Right lobe of liver (tissue), 6 donors: ENCODE results near the gene RAB28. TPM values are rescaled to one million over a fixed set of nuclear protein-coding genes. Genes with fewer than 3 reads are reported as not detected.
"Not testable (repeated sequence)": the region's sequence is repeated elsewhere in the genome, so short reads cannot be mapped to it uniquely, and the experiment has no call there.

ENCODE experiments used
- ATAC-seq, 4 donors: fragments of 200-7000 bp; cut with Tn5 transposase; one replicate each; pipeline ENCODE4 v1.9.1; 2020; ENCODE audit warnings: mild to moderate bottlenecking in 4 of 4, moderate library complexity in 4 of 4
- DNase-seq, 3 donors: peaks; one replicate each; pipeline ENCODE4 v3.0.0-alpha.2; 2020
- H3K27ac ChIP-seq, 3 donors: fragments of 200-600 bp; one replicate each; pipeline ENCODE4 v1.8.0; 2022
- H3K27me3 ChIP-seq, 2 donors: fragments of 200-600 bp; one replicate each; pipeline ENCODE4 v1.8.0; 2022
- H3K36me3 ChIP-seq, 4 donors: fragments of 200-600 bp; sonication (generic) in 1 of 4; one replicate each; pipeline versions ENCODE4 v1.5.1 to v1.8.0; 2017 to 2022; ENCODE audit warnings: control low read depth in 1 of 4
- H3K4me1 ChIP-seq, 4 donors: fragments of 200-600 bp; sonication (generic) in 1 of 4; one replicate each; pipeline versions ENCODE4 v1.5.1 to v1.8.0; 2017 to 2022; ENCODE audit warnings: control low read depth in 1 of 4
- H3K4me3 ChIP-seq, 3 donors: fragments of 200-600 bp; one replicate each; pipeline ENCODE4 v1.8.0; 2022
- H3K9me3 ChIP-seq, 4 donors: fragments of 200-600 bp; sonication (generic) in 1 of 4; one replicate each; pipeline versions ENCODE4 v1.5.1 to v1.8.0; 2017 to 2022; ENCODE audit warnings: control low read depth in 1 of 4
- CTCF ChIP-seq, 4 donors: fragments of 200-600 bp in 3 of 4; fragments of 450-650 bp in 1 of 4; IDR thresholded peaks; one replicate each; pipeline versions ENCODE4 v1.5.1 to v1.8.0; 2016 to 2022; ENCODE audit warnings: antibody characterized with exemption in 4 of 4, mild to moderate bottlenecking in 2 of 4
- POLR2A ChIP-seq: fragments of 450-650 bp; IDR thresholded peaks from one replicate; pipeline ENCODE4 v1.6.1; 2017; ENCODE audit warnings: antibody characterized with exemption, mild to moderate bottlenecking
- WGBS: methylation state at CpG from one replicate; pipeline ENCODE4 v1.1.6; 2018; ENCODE audit warnings: low coverage, low lambda C conversion rate; ENCODE audit not compliant: insufficient coverage; ENCODE audit errors: missing lambda C conversion rate; 5-methylcytosine and 5-hydroxymethylcytosine counted together
- intact Hi-C, 2 donors: fragments of 100-400 bp; cut with DNase I; formaldehyde crosslinking; loops; one replicate each; pipeline versions ENCODE4 v1.11.2 to v1.14.1; 2022
- total RNA-seq, 6 experiments: library from RNA; depleted of rRNA in 2 of 6; stranded (reverse); fragments of >200 nt in 2 of 6; fragmentation: NEBNext Ultra II Directional in 3 of 6; extraction: Animal tissue kit (Norgen Biotek cat#: 25700) in 3 of 6; gene quantifications; one replicate each; pipeline versions ENCODE4 v1.1.0 to v1.2.4, GENCODE V29; 2016 to 2023
- donor health status: DM: no; HTN: yes; CAD: no.
- donor health status: DM: no; HTN: no; CAD: no.
- donor health status: DM: no; HTN: no; CAD: no.
- donor health status: DM: no; HTN: yes; CAD: no.
- donor health status: DM: no; HTN: yes; CAD: no.

Gene RAB28
- total RNA-seq, 6 experiments from 2014 or later = 3.8 to 5.8 (median 5.1) TPM

GRCh38 chr4:13409324-13409723 is 74.8 kb downstream of the RAB28 start:
- H3K36me3 ChIP-seq = no peaks in the 10 kb centered on the region
- intact Hi-C loops = no loop called here
- no peaks in the 10 kb centered on the region for H3K9me3 ChIP-seq
- no peak overlapping the region for H3K27ac ChIP-seq
- H3K27me3 ChIP-seq = no peaks in the 10 kb centered on the region
- no peak for TF ChIP-seq CTCF (IDR thresholded peaks at IDR 0.05)
- no peak for TF ChIP-seq POLR2A
- DNase-seq (no peak), ATAC-seq (no peak)
- 100% methylated on average over 2 of the region's 2 CpGs for WGBS
- no peak overlapping the region for H3K4me3 ChIP-seq
- H3K4me1 ChIP-seq = no peaks in the 10 kb centered on the region

- intact Hi-C loops, H3K4me3 ChIP-seq, H3K27me3 ChIP-seq, ATAC-seq, H3K4me1 ChIP-seq, H3K27ac ChIP-seq, H3K9me3 ChIP-seq, H3K36me3 ChIP-seq, DNase-seq: not testable (repeated sequence)
- 100% methylated on average over 3 of the region's 3 CpGs for WGBS
These were observed 78.0 kb downstream of the RAB28 start for GRCh38 chr4:13406156-13406555.

GRCh38 chr4:13403833-13404232 is 80.3 kb downstream of the RAB28 start:
- H3K27ac ChIP-seq = no peak overlapping the region
- no peaks in the 10 kb centered on the region for H3K36me3 ChIP-seq
- no peaks in the 10 kb centered on the region for H3K4me1 ChIP-seq
- DNase-seq (no peak), ATAC-seq (no peak)
- WGBS = 96% methylated on average over 2 of the region's 2 CpGs
- TF ChIP-seq CTCF (IDR thresholded peaks at IDR 0.05) (no peak), POLR2A (no peak)
- H3K9me3 ChIP-seq = no peaks in the 10 kb centered on the region
- H3K4me3 ChIP-seq = no peak overlapping the region
- intact Hi-C loops = no loop called here
- H3K27me3 ChIP-seq = no peaks in the 10 kb centered on the region

DNA sequence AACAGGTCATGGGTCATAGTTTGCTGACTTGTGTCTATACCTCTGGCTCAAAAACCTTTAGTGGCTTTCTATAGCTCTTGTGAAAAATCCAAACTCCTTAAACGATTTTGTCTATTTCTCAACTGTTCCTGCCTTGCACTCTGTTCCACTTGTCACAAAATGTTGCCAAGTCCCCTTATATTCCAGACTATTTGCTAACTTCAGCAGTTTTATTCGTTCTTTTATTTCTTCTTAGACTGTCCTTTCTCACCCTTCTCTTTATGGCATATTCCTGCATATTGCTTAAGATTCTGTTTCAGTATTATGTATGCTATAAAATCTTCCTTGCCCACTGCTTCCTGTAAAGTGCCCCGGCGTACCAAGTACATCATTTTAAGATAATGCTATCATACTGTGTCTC is 80.8 kb downstream of the RAB28 start:
- DNase-seq = no peak
- intact Hi-C loops = no loop called here
- Histone ChIP-seq H3K9me3 (no peaks in the 10 kb centered on the region), H3K4me3 (no peak overlapping the region), H3K27ac (no peak overlapping the region), H3K4me1 (no peaks in the 10 kb centered on the region), H3K36me3 (no peaks in the 10 kb centered on the region), H3K27me3 (no peaks in the 10 kb centered on the region)
- ATAC-seq = no peak
- no peak for TF ChIP-seq POLR2A
- TF ChIP-seq CTCF (IDR thresholded peaks at IDR 0.05) = no peak
- 64% methylated on average over 4 of the region's 4 CpGs for WGBS

DNA sequence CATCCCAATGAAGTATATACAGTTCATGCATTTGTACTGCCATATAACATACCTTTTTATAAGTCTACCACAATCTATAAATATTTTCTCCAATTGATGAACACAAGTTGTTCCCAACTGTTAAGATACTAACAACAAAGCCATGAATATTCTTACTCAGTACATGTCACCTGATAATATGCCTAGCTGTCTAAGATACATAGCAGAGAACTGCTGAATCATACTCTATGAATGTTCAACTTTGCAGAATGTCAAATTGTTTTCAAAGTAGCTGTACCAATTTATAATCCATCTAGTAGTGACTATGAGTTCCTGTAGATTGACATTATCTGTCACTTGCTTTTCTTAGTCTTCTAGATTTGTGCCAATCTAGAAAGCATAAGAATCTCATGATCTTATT is 84.9 kb downstream of the RAB28 start:
- no peak for ATAC-seq
- no peak for TF ChIP-seq POLR2A
- no peak for TF ChIP-seq CTCF (IDR thresholded peaks at IDR 0.05)

More for the DNA sequence above, 84.9 kb downstream of the RAB28 start:
- no peak for DNase-seq
- H3K27me3 ChIP-seq = no peaks in the 10 kb centered on the region
- intact Hi-C loops = no loop called here
- H3K9me3 ChIP-seq = no peaks in the 10 kb centered on the region
- H3K4me1 ChIP-seq = no peaks in the 10 kb centered on the region
- H3K4me3 ChIP-seq = no peak overlapping the region
- no peaks in the 10 kb centered on the region for H3K36me3 ChIP-seq
- H3K27ac ChIP-seq = no peak overlapping the region
